ENCODE results near the gene SPOCK3. TPM values are rescaled to one million over a fixed set of nuclear protein-coding genes. Genes with fewer than 3 reads are reported as not detected.

SPOCK3 gene
- total RNA-seq, 1 experiment from 2014 or later, result 1.4 TPM

GRCh38 chr4:167119392-167119791, 114.9 kb downstream of the SPOCK3 start:
- BruUV-seq (replicated peaks), result no TSS peak
- no peak for TF ChIP-seq CTCF (IDR thresholded peaks at IDR 0.05)
- TF ChIP-seq POLR2AphosphoS5 (IDR thresholded peaks at IDR 0.05; ENCODE audit: low read depth, low read length), result no peak
- TF ChIP-seq TCF7L2 (IDR thresholded peaks at IDR 0.05; ENCODE audit: low read depth, low read length), result no peak
- no peak for TF ChIP-seq REST (IDR thresholded peaks at IDR 0.05; ENCODE audit: insufficient read depth in 1 of 2, low read depth in 2 of 2, low read length in 1 of 2)
- no peak for TF ChIP-seq SIN3A (IDR thresholded peaks at IDR 0.05; ENCODE audit: borderline replicate concordance, insufficient read depth, low read depth, low read length)
- no peaks in the 10 kb centered on the region for H3K4me1 ChIP-seq (ENCODE audit: control insufficient read depth, insufficient read depth, low read length)

GRCh38 chr4:167117273-167117672, 117.0 kb downstream of the SPOCK3 start:
- Histone ChIP-seq H3K4me1 (ENCODE audit: control insufficient read depth, insufficient read depth, low read length) (no peaks in the 10 kb centered on the region), H3K36me3 (ENCODE audit: control insufficient read depth, insufficient read depth, low read length) (no peaks in the 10 kb centered on the region), H3K4me3 (ENCODE audit: low read depth in 2 of 2, low read length in 2 of 2) (no peak overlapping the region), H3K9me3 (ENCODE audit: control insufficient read depth, insufficient read depth, low read depth, low read length) (no peaks in the 10 kb centered on the region), H3K27me3 (ENCODE audit: control insufficient read depth, insufficient read depth, low read length) (no peaks in the 10 kb centered on the region), H3K27ac (ENCODE audit: low read length) (no peak overlapping the region)
- in situ Hi-C loops (cut with HindIII; ENCODE audit: low pct_unique_long_range_greater_than_20kb, low sequenced_read_pairs), result no loop called here
- ATAC-seq, result no peak
- TF ChIP-seq SIN3A (IDR thresholded peaks at IDR 0.05; ENCODE audit: borderline replicate concordance, insufficient read depth, low read depth, low read length) (no peak), POLR2AphosphoS5 (IDR thresholded peaks at IDR 0.05; ENCODE audit: low read depth, low read length) (no peak), REST (IDR thresholded peaks at IDR 0.05; ENCODE audit: insufficient read depth in 1 of 2, low read depth in 2 of 2, low read length in 1 of 2) (no peak)
- no peak for DNase-seq (ENCODE audit: low read depth, low spot score)
- no TSS peak for BruUV-seq (replicated peaks)
- CTCF ChIA-PET, result no interaction called here
- POLR2A ChIA-PET, result no interaction called here
- intact Hi-C loops (cut with micrococcal nuclease; ENCODE audit: unreplicated experiment), result no loop called here

More at GRCh38 chr4:167119392-167119791, 114.9 kb downstream of the SPOCK3 start:
- ATAC-seq (no peak), DNase-seq (ENCODE audit: low read depth, low spot score) (no peak)
- CTCF ChIA-PET, result no interaction called here
- no peaks in the 10 kb centered on the region for H3K36me3 ChIP-seq (ENCODE audit: control insufficient read depth, insufficient read depth, low read length)
- H3K4me3 ChIP-seq (ENCODE audit: low read depth in 2 of 2, low read length in 2 of 2), result no peak overlapping the region
- POLR2A ChIA-PET, result no interaction called here
- no peaks in the 10 kb centered on the region for H3K27me3 ChIP-seq (ENCODE audit: control insufficient read depth, insufficient read depth, low read length)
- no peaks in the 10 kb centered on the region for H3K9me3 ChIP-seq (ENCODE audit: control insufficient read depth, insufficient read depth, low read depth, low read length)
- H3K27ac ChIP-seq (ENCODE audit: low read length), result no peak overlapping the region
- in situ Hi-C loops (cut with HindIII; ENCODE audit: low pct_unique_long_range_greater_than_20kb, low sequenced_read_pairs), result no loop called here
- intact Hi-C loops (cut with micrococcal nuclease; ENCODE audit: unreplicated experiment), result no loop called here

All from Panc1 (cell line).